HCT116 (cell line): Measurements from ENCODE around the gene STPG2.

Experiments
- CTCF ChIP-seq, 3 experiments: fragments of 200-600 bp in 1 of 3; sonication (generic) in 1 of 3; IDR thresholded peaks in 2 of 3; conservative IDR thresholded peaks in 1 of 3; 2 replicates each; pipeline ENCODE4 v1.5.1; 2012 to 2017; ENCODE audit warnings: low read depth in 2 of 3, low read length in 2 of 3, antibody characterized with exemption in 1 of 3, borderline replicate concordance in 1 of 3, control low read depth in 1 of 3, mild to moderate bottlenecking in 1 of 3, mixed read lengths in 1 of 3, mixed run types in 1 of 3, moderate library complexity in 1 of 3; ENCODE audit not compliant: insufficient read depth in 1 of 3
- EZH2 ChIP-seq: fragments of 200-600 bp; sonication (generic); IDR thresholded peaks from 2 replicates; pipeline ENCODE4 v1.6.1; 2017; ENCODE audit warnings: antibody characterized with exemption, mixed run types
- JUND ChIP-seq: IDR thresholded peaks from 2 replicates; pipeline ENCODE4 v1.6.1; 2012
- POLR2A ChIP-seq: IDR thresholded peaks from 2 replicates; pipeline ENCODE4 v1.7.0; 2011; ENCODE audit warnings: borderline replicate concordance; ENCODE audit not compliant: insufficient read depth, insufficient read length; ENCODE audit errors: extremely low read depth
- POLR2AphosphoS5 ChIP-seq: IDR thresholded peaks from 2 replicates; pipeline ENCODE4 v1.6.1; 2011; ENCODE audit warnings: mild to moderate bottlenecking, low read depth, low read length, moderate library complexity
- RAD21 ChIP-seq: IDR thresholded peaks from 2 replicates; pipeline ENCODE4 v1.6.1; 2012; ENCODE audit warnings: low read depth, mild to moderate bottlenecking
- SP1 ChIP-seq: IDR thresholded peaks from 2 replicates; pipeline ENCODE4 v1.6.1; 2012; ENCODE audit warnings: low read depth
- TCF7L2 ChIP-seq: IDR thresholded peaks from 2 replicates; pipeline ENCODE4 v1.7.0; 2011; ENCODE audit warnings: borderline replicate concordance, inconsistent platforms; ENCODE audit not compliant: insufficient read depth, insufficient read length; ENCODE audit errors: extremely low read depth
- YY1 ChIP-seq: IDR thresholded peaks from 2 replicates; pipeline ENCODE4 v1.6.1; 2011; ENCODE audit warnings: low read length, low read depth, moderate library complexity, mild to moderate bottlenecking; ENCODE audit not compliant: insufficient replicate concordance; ENCODE audit errors: extremely low read depth
- ZNF274 ChIP-seq: fragments of 200-500 bp; sonication (Bioruptor generic); IDR thresholded peaks from 2 replicates; pipeline ENCODE4 v1.6.1; 2014; ENCODE audit warnings: mild to moderate bottlenecking, low read depth, low read length, inconsistent platforms

DNA sequence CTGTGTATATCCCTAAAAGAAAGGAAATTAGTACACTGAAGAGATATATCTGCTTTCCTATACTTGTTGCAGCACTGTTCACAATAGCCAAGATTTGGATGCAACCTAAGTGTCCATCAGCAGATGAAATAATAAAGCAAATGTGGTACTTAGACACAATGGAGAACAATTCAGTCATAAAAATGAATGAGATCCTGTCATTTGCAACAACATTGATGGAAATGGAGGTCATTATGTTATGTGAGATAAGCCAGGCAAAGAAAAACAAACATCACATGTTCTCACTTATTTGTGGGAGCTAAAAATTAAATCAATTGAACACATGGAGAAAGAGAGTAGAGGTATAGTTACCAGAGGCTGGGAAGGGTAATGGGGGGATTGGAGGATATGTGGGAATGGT, 611.9 kb downstream of the STPG2 start:
- TF ChIP-seq YY1 (no peak), POLR2A (no peak), SP1 (no peak), JUND (no peak), POLR2AphosphoS5 (no peak), CTCF (IDR thresholded peaks at IDR 0.05 in 2 of 3, conservative IDR thresholded peaks at IDR 0.05 in 1 of 3; ENCODE audit: borderline replicate concordance in 1 of 3, insufficient read depth in 1 of 3, low read depth in 2 of 3, low read length in 2 of 3) (no peak), TCF7L2 (no peak), EZH2 (no peak), ZNF274 (no peak), RAD21 (no peak)
